Breast epithelium (tissue), 3 donors: ENCODE results near the gene MPI.
A peak's percentile ranks its signal among the peaks of the same experiment; 100 is the strongest.

ENCODE experiments used
- POLR2A ChIP-seq: fragments of 450-650 bp; IDR thresholded peaks from one replicate; pipeline ENCODE4 v1.6.1; 2016; ENCODE audit warnings: antibody characterized with exemption, mild to moderate bottlenecking, moderate library complexity
- POLR2AphosphoS5 ChIP-seq, 3 donors: sonication (generic); formaldehyde crosslinking; IDR thresholded peaks; one replicate each; pipeline ENCODE4 v1.6.1; 2017; ENCODE audit warnings: antibody characterized with exemption in 3 of 3
- TF ChIP-seq, protein P1 (sequence below), 3 donors: fragments of 450-650 bp; IDR thresholded peaks; one replicate each; pipeline ENCODE4 v1.5.1; 2016 to 2017; ENCODE audit warnings: antibody characterized with exemption in 3 of 3, mild to moderate bottlenecking in 3 of 3, moderate library complexity in 3 of 3

DNA sequence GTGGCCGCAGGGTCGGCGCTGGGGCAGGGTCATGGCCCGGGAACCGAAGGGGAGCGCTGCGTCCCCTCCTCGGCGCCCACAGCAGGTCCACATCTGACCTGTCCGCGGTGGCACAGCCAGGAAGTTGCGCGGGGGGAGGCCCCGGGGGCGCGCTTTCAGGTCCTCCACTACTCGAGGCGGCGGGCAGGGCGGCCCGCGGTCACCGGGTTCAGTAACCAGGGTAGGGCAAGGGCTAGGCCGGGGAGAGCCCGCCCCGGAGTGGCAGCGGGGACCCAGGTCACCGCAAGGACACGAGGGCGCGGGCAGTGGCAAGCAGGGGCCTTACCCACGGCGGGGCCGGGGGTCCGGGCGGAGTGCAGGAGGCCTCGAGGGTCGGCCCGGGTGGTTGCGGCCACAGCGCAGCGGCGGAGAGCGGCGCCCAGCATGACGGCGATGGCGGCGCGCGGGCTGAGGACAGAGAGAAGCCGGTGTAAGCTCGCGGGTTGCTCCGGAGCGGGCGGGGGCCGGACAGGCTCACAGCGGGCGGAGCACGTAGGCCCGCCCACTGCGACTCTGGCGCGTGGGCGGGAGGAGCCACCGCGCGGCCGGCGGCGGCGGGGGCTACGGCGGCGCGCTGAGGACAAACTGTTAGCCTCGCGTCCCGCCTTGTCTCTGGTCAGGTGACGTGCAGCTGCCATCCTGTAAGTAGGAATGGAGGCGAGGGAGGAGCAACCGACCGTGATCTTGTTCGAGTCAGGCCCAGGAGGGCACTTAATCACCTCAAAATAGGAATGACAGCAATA, 47.9 kb downstream of the MPI start, which contains the start of gene COX5A:
- TF ChIP-seq, protein P1, sequence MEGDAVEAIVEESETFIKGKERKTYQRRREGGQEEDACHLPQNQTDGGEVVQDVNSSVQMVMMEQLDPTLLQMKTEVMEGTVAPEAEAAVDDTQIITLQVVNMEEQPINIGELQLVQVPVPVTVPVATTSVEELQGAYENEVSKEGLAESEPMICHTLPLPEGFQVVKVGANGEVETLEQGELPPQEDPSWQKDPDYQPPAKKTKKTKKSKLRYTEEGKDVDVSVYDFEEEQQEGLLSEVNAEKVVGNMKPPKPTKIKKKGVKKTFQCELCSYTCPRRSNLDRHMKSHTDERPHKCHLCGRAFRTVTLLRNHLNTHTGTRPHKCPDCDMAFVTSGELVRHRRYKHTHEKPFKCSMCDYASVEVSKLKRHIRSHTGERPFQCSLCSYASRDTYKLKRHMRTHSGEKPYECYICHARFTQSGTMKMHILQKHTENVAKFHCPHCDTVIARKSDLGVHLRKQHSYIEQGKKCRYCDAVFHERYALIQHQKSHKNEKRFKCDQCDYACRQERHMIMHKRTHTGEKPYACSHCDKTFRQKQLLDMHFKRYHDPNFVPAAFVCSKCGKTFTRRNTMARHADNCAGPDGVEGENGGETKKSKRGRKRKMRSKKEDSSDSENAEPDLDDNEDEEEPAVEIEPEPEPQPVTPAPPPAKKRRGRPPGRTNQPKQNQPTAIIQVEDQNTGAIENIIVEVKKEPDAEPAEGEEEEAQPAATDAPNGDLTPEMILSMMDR (IDR thresholded peaks at IDR 0.05): peak in 1 of 3 donors; percentile 14
- TF ChIP-seq POLR2A (no peak), POLR2AphosphoS5 (IDR thresholded peaks at IDR 0.05) (peak; percentile 62 to 75 (median 73))
